ENCODE data around the gene ZNF57.

DNA sequence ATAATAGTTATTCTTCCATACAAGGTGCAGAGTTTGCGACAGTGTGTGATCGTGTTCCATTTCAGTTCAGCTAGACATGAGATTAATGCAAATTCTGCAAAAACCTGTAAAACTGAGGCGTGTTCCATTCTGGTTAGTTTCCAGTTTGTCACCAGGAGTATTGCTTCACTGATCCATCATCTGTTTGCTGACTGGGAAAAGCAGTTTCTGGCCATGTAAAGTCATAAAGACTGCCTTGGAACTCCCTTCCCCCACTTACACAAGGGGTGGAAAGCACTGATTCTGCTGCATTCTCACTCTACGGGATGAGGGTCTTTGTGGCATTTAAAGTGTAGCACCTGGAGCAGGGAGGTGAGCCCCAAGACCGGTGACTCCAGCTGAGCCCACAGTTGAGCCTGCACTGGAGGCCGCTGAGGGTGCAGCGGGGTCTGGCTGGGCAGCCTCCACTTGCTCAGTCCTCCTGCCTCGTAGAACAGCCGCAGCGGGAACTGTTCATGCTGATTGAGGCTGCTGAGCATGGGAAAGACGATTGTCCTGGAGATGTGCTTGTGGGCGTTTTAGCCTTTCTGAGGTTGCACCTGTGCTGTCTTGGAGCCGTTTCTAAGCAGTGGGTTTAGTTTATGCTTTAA lies 2.0 kb downstream of the ZNF57 start:
- TF ChIP-seq SMARCC2 (IDR thresholded peaks at IDR 0.05) (no peak), CREB1 (IDR thresholded peaks at IDR 0.05) (no peak), CREB1 (CRISPR knock-in tag; IDR thresholded peaks at IDR 0.05) (no peak), KDM5A (IDR thresholded peaks at IDR 0.05; ENCODE audit: borderline replicate concordance, low read length) (no peak)
- TF ChIP-seq, protein P1, sequence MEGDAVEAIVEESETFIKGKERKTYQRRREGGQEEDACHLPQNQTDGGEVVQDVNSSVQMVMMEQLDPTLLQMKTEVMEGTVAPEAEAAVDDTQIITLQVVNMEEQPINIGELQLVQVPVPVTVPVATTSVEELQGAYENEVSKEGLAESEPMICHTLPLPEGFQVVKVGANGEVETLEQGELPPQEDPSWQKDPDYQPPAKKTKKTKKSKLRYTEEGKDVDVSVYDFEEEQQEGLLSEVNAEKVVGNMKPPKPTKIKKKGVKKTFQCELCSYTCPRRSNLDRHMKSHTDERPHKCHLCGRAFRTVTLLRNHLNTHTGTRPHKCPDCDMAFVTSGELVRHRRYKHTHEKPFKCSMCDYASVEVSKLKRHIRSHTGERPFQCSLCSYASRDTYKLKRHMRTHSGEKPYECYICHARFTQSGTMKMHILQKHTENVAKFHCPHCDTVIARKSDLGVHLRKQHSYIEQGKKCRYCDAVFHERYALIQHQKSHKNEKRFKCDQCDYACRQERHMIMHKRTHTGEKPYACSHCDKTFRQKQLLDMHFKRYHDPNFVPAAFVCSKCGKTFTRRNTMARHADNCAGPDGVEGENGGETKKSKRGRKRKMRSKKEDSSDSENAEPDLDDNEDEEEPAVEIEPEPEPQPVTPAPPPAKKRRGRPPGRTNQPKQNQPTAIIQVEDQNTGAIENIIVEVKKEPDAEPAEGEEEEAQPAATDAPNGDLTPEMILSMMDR (CRISPR knock-in tag; IDR thresholded peaks at IDR 0.05): no peak
- TF ChIP-seq, protein P2, sequence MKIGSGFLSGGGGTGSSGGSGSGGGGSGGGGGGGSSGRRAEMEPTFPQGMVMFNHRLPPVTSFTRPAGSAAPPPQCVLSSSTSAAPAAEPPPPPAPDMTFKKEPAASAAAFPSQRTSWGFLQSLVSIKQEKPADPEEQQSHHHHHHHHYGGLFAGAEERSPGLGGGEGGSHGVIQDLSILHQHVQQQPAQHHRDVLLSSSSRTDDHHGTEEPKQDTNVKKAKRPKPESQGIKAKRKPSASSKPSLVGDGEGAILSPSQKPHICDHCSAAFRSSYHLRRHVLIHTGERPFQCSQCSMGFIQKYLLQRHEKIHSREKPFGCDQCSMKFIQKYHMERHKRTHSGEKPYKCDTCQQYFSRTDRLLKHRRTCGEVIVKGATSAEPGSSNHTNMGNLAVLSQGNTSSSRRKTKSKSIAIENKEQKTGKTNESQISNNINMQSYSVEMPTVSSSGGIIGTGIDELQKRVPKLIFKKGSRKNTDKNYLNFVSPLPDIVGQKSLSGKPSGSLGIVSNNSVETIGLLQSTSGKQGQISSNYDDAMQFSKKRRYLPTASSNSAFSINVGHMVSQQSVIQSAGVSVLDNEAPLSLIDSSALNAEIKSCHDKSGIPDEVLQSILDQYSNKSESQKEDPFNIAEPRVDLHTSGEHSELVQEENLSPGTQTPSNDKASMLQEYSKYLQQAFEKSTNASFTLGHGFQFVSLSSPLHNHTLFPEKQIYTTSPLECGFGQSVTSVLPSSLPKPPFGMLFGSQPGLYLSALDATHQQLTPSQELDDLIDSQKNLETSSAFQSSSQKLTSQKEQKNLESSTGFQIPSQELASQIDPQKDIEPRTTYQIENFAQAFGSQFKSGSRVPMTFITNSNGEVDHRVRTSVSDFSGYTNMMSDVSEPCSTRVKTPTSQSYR (CRISPR knock-in tag; IDR thresholded peaks at IDR 0.05; ENCODE audit: borderline replicate concordance): peak; percentile 68
- TF ChIP-seq, protein P3, sequence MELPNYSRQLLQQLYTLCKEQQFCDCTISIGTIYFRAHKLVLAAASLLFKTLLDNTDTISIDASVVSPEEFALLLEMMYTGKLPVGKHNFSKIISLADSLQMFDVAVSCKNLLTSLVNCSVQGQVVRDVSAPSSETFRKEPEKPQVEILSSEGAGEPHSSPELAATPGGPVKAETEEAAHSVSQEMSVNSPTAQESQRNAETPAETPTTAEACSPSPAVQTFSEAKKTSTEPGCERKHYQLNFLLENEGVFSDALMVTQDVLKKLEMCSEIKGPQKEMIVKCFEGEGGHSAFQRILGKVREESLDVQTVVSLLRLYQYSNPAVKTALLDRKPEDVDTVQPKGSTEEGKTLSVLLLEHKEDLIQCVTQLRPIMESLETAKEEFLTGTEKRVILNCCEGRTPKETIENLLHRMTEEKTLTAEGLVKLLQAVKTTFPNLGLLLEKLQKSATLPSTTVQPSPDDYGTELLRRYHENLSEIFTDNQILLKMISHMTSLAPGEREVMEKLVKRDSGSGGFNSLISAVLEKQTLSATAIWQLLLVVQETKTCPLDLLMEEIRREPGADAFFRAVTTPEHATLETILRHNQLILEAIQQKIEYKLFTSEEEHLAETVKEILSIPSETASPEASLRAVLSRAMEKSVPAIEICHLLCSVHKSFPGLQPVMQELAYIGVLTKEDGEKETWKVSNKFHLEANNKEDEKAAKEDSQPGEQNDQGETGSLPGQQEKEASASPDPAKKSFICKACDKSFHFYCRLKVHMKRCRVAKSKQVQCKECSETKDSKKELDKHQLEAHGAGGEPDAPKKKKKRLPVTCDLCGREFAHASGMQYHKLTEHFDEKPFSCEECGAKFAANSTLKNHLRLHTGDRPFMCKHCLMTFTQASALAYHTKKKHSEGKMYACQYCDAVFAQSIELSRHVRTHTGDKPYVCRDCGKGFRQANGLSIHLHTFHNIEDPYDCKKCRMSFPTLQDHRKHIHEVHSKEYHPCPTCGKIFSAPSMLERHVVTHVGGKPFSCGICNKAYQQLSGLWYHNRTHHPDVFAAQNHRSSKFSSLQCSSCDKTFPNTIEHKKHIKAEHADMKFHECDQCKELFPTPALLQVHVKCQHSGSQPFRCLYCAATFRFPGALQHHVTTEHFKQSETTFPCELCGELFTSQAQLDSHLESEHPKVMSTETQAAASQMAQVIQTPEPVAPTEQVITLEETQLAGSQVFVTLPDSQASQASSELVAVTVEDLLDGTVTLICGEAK (IDR thresholded peaks at IDR 0.05): no peak
- TF ChIP-seq, protein P3 (CRISPR knock-in tag; IDR thresholded peaks at IDR 0.05): no peak
- TF ChIP-seq, protein P4, sequence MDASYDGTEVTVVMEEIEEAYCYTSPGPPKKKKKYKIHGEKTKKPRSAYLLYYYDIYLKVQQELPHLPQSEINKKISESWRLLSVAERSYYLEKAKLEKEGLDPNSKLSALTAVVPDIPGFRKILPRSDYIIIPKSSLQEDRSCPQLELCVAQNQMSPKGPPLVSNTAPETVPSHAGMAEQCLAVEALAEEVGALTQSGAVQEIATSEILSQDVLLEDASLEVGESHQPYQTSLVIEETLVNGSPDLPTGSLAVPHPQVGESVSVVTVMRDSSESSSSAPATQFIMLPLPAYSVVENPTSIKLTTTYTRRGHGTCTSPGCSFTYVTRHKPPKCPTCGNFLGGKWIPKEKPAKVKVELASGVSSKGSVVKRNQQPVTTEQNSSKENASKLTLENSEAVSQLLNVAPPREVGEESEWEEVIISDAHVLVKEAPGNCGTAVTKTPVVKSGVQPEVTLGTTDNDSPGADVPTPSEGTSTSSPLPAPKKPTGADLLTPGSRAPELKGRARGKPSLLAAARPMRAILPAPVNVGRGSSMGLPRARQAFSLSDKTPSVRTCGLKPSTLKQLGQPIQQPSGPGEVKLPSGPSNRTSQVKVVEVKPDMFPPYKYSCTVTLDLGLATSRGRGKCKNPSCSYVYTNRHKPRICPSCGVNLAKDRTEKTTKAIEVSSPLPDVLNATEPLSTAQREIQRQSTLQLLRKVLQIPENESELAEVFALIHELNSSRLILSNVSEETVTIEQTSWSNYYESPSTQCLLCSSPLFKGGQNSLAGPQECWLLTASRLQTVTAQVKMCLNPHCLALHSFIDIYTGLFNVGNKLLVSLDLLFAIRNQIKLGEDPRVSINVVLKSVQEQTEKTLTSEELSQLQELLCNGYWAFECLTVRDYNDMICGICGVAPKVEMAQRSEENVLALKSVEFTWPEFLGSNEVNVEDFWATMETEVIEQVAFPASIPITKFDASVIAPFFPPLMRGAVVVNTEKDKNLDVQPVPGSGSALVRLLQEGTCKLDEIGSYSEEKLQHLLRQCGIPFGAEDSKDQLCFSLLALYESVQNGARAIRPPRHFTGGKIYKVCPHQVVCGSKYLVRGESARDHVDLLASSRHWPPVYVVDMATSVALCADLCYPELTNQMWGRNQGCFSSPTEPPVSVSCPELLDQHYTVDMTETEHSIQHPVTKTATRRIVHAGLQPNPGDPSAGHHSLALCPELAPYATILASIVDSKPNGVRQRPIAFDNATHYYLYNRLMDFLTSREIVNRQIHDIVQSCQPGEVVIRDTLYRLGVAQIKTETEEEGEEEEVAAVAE (CRISPR knock-in tag; IDR thresholded peaks at IDR 0.05; ENCODE audit: borderline replicate concordance): no peak
- TF ChIP-seq, protein P5, sequence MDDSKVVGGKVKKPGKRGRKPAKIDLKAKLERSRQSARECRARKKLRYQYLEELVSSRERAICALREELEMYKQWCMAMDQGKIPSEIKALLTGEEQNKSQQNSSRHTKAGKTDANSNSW (CRISPR knock-in tag; IDR thresholded peaks at IDR 0.05; ENCODE audit: borderline replicate concordance): no peak
